Activated CD8-positive, alpha-beta memory T cell treated with anti-CD3 and anti-CD28 coated beads, Interleukin-2, amount 50 U/mL, for 4 hours (primary cell): ENCODE data around the gene TCF12.
"Not testable (repeated sequence)": the region's sequence is repeated elsewhere in the genome, so short reads cannot be mapped to it uniquely, and the experiment has no call there.

ENCODE experiments used
- DNase-seq: peaks from one replicate; pipeline ENCODE4 v3.0.0-alpha.2; 2020

TCF12 gene

DNA sequence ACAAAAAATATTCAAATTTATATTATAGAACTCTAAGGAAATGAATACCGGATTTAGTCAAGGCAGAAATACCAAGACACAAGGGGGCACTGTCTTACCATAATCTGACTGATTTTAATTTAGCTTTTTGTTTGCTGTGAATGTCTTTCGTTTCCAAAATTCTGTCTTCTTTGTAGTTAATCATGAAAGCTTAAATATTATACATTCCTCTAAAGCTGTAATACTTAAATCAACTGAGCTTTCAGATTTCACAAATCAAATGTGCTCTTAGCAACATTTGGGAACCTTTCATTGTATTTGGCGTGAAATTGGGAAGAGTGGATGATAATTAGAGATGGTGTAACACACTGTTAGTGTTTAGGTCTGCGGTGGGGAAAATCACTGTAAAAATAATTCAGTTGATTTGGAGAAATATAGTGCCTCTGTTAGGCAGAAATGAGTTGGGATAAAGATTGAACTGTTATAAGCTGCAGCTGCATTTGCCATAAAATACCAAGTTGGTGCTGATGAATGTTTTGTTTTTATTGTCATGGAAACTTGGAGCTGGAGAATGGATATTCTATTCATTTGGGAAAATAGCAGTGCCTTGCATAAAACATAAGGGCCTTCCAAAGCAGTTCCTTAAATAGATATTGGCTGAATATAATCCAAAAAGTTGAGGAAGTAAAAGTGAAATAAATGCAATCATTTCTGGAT lies 228.2 kb downstream of the TCF12 start:
- DNase-seq, result no peak

DNA sequence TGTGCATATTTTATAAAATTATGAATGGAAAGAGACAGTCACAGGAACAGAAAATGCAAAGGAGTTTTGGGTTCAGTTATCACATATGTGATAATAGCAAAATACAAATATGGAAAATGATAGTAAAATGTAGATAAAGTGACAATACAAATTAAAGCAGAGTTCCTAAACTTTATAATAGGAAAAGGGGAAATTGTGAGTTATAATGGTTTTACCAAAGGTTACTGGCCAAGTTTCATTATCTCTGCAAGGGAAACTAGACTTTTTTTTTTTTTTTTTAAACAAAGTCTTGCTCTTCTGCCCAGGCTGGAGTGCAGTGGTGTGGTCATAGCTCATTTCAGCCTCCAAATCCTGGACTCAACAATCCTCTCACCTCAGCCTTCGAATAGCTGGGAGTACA lies 229.2 kb downstream of the TCF12 start:
- DNase-seq, result no peak

DNA sequence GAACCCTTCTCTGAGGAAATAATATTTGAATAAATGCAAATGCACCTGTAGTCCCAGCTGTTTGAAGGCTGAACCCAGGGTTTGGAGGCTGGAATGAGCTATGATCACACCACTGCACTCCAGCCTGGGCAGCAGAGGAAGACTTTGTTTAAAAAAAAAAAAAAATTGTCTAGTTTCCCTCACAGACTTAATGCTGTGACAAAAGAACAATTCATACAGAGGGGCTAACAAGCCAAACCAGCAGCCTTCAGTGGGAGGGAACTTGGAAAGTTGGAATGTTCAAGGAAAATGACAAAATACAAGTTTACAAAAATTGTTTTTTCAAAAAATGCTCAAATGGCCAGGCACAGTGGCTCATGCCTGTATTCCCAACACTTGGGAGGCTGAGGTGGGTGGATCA lies 229.8 kb downstream of the TCF12 start:
- DNase-seq, result no peak

DNA sequence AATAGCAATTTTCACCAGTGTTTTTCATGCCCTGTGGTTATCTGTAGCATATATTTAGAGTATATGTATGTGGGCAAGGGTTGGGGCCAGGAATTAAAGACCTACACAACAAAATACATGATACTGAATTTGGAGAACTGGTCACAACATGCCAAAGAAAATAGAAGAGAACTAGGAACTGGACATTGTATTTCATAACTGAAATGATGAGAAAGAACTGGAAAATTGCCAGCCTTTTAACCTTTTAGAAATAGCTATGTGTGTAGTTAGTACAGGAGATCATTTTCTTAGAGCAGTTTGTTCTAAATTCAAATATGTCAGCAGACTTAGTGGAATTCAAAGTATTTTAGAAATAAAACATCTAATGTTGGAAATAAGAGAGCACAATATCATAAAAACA lies 230.8 kb downstream of the TCF12 start:
- DNase-seq, result no peak

DNA sequence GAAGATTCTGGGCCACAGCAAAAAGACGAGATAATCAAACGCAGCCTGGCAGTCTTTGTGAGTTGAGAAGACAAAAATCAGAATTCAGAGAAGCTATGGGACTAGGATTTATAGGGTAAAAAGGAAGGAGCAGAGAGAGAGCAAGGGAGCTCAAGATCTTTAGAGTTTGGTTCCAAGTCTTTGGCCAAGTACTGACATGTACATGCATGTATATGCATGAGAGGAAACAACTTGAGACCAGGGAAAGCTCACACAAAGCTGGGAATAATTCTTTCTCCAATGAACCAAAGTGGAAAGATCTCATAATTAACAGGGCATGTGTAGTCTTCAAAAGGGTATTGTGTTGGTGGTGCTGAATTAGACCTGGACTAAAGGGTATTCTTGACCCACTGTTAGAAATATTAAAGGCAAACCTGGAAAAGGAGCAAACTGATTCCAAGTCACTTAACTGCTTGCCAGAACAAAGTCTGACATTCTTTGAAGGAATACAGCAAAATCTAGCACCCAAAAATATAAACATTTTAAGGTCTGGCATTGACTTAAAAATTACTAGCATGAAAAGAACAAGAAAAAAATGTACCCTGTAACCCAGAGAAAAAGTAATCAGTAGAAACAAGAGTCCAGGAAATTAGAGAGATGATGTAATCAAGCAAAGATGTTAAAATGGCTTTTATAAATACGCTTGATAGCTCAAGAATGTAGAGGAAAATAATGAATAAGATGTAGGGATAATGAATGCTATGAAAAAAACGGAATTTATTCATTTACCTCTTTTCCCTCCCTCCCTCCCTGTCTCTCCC lies 231.8 kb downstream of the TCF12 start:
- no peak for DNase-seq

DNA sequence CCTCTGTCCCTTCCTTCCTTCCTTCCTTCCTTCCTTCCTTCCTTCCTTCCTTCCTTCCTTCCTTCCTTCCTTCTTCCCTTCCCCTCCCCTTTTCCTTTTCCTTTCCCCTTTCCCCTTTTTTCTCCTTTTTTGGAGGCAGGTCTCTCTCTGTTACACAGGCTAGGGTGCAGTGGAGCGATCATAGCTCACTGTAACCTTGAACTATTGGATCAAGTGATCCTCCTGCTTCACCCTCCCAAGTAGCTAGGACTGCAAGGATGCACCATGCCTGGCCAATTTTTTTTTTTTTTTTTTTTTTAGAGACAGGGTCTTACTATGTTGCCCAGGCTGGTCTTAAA lies 232.4 kb downstream of the TCF12 start:
- not testable (repeated sequence) for DNase-seq

DNA sequence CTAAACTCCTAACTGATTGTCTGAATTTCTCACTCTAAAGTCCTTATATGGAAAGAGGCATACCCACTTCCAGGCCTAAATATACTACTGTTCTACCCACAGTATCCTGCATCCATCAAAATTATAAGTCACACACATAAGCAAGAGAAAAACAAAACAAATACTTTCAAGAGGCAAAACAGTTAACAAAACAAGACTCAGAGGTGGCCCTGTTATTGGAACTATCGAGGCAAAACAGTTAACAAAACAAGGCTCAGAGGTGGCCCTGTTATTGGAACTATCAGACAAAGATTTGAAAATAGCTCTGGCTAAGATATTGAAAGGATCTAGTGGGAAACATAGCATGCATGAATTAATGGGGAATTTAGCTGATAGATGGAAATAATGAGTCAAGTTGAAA lies 233.7 kb downstream of the TCF12 start:
- DNase-seq, result no peak

DNA sequence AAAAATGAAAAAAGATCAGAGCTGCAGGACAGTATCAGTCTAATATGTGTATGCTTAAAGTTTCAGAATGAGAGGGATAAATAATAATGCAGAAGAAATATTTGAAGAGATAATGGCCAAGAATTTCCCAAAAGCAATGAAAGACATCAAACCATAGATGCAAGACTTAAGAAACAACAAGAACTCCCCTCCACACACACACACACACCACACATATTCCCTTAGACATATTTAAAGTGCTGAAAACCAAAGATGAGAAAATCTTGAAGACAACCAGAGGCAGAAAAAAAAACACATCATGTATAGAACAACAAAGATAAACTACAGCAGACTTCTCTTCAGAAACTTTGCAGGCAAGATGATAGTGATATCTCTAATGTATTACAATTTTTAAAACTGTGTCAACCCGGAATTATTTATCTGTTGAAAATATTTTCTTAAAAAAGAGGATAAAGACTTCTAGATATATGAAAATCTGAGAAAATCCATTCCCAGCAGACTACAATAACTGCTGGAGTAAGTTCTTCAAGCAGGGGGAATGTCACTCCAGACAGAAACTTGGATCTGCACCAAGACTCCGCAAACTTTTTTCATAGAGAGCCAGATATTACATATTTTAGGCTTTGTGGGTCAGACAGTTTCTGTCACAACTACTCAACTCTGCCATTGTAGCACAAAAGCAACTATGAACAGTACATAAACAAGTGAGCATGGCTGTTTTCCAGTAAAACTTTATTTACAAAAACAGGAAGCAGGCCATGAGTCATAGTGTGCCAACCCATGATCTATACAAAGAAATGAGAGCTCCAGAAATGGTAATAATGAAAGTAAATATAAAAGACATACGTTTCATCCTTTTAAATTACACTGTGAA lies 234.5 kb downstream of the TCF12 start:
- no peak for DNase-seq

DNA sequence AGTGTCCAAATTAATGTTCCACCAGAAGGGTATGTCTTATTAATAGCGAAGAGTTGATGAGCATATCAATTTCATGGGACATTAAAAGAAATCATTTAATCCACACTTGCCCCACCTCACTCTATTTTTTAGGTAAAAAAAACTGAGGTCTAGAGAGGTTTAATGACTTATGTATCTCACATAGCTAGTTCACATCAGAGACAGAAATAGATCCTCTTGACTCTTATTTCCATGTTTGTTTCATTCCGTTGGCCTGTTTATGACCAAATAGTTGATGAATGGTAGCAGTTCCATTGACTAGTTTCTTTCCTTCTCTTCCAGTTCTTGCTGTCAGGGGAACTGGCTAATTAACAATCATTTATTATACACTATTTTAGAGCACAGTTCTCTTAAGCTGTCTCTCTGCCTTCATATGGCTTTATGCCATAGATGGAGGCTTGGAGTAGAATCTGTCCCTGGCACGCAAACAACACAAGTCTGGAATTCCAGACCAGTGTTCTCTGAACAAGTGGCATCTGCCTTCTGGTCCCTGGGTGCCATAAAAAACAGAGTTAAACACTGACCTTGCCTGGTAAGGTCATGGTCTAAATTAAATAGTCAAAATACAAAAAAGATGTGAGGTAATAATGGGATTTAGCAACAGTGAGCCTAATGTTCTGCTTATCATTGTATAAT lies 237.9 kb downstream of the TCF12 start:
- DNase-seq, result no peak

DNA sequence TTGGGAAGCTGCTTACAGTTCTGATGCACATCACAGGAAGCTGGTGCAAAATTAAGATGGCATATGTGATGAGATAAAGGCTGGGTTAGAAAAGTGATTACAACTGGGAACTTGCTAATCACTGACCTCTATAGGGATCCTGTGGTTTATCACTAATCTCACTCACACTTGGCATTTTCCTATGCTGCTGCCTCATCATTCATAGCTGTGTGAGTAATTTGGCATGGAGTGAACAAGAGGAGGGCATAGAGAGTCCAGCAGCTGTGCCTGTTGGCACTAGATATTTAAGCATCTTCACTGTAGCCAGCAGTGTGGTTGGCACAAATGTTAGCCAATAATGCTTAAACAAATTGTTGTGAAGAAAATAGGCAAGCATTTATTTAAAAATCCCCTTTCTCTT lies 240.1 kb downstream of the TCF12 start:
- DNase-seq, result no peak

DNA sequence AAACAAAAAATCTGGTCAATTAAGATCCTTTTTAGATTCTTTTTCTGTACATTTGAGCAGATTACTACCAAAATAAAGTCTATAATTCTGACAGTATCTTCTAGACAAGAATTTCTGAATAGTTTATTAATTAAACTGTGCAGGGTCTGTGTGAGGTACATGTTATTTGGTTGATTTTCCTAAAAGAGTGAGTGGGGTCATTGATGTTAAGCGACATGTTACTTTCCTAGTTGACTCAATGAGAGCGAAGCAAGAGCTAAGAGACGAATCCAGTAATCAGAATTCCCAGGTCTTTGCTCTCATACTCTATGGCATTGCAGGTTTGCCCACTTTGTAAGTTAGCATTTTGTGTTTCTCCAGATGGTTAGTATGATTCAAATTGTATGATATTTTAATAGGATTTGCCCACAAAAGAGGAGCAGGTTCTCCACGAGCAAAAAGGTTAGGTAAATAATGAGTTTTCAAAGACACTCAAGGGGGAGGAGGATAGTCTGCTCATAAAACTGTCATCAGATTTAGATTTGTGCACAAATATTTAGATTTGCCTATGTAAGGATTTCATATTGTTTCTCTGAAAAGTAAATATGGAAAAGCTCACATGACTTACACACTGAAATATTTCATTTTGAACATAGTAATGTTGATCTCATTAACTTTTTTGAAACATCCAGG lies 240.7 kb downstream of the TCF12 start:
- DNase-seq, result no peak

DNA sequence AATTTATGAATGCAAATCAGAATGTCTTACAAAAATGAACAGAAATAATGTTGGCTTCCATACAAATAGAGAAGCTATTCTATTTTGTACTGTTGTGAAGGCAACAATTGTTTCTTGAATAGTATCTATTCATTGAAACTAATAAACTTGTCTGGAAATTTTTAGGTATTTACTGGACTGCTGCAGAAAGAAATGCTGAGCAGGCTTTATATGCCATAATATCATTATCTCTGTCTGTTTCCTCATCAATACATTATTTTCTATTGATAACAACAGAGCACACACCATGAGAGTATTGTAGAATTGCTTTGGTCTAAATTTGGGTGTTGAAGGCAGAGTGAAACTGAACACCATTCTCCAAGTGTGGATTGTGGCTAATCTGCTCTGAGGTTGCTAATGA lies 241.3 kb downstream of the TCF12 start:
- no peak for DNase-seq

DNA sequence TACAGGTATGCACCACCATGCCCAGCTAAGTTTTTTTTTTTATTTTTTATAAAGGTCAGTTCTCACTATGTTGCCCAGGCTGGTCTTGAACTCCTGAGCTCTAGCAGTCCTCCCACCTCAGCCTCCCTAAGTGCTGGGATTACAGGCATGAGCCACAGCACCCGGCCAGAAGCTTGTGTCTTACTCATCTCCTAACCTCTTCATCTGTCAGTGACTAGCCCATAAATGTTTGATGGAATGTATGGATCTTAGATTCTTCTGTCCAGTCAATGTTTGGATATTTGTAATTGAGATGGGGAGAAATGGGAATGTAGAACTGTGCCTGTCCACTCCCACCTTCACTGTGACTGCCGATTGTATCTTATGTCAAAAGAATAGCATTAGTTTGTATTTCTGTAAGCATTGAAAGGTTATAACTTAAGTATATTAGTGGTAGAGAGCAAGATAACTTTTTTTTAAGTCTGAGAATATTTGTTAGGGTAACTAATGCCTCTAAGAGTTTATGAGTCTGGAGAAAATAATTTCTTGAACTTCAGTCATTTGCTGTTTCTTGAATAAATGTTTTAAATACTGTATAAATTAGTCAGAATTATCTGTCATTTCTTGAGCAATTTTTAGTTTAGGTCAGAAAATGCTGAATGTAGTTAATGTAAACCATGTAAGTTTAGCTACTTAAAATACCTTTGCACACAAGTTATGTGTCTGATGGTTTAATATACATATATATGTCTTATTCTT lies 242.5 kb downstream of the TCF12 start:
- no peak for DNase-seq

DNA sequence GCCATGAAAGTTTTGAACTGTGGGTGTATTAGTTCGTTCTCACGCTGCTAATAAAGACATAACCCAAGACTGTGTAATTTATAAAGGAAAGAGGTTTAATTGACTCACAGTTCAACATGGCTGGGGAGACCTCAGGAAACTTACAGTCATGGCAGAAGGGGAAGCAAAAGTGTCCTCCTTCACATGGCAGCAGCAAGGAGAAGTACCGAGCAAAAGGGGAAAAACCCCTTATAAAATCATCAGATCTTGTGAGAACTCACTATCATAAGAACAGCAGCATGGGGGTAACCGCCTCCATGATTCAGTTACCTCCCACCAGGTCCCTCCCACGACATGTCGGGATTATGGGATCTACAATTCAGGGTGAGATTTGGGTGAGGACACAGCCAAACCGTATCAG lies 245.8 kb downstream of the TCF12 start:
- DNase-seq, result not testable (repeated sequence)

DNA sequence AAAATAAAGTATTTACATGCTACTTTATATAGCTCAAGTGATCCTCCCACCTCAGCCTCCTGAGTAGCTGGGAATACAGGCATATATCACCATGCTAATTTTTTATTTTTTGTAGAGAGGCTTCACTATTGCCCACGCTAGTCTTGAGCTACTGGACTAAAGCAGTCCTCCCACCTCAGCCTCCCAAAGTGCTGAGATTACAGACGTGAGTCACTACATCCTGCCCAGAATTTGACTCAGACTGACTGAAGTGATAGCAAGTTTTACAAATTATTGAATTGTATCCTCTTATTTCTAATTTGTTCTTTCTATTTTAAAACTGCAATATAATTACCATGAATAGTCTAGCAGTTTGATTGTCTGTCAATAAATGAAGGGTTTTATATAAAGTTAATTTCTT lies 247.5 kb downstream of the TCF12 start:
- no peak for DNase-seq

DNA sequence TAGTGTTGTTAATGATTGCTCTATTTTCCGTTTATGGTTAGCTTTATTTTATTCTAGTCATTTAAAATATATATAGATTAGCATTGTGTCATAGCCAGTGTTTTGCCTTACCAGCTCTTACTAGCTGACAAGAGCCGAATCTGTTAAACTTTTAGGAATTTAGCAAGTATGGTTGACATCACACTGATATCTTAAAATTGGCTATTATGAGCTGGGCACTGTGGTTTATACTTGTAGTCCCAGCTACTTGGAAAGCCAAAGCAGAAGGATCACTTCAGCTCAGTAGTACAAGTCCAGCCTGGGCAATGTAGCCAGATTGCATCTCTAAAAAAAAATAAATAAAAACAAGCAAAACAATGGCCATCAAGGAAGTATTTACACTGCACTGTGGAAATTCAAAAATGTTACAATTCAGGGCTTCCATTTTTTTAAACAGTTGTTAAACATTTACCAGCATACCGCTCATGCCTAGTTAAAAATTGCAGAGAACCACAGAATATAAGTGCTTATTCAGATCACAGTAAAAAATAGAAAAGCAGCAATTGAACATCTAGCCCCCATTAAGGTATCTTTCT lies 249.5 kb downstream of the TCF12 start:
- no peak for DNase-seq

DNA sequence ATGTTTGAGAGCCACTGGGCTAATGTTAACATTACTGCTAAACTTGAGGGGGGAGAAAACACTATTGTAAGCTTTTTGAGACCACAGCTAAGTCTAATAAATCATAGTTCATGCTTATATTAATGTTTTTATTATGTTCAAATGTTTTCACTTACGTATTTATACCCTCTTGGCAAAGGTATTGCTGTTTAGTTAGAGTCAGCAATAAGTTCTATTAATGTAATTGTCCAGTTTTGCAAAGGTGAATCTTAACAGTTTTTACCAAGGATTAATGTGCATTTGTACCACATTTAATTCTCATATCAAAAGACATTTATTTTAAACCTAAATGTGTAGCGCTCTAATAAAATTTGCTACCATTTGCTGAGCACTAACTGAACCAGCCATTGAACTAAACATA lies 251.2 kb downstream of the TCF12 start:
- DNase-seq, result no peak

DNA sequence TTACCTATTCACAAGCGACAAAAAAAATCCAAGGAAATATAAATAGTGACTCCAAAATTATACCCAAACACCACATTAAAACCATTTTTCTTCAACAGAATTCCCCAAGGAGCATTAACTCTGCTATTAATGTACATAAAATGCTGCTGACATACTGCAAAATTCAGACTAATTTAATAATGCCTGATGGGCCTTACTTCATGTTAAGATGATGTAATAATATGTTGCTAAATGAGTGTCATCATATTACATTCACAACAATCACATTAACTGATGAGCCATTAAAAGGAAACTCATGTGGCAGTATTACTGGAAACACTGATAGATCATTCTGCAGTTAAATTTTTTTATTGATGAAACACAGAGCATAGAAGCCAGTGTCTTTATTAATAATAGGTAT lies 253.0 kb downstream of the TCF12 start:
- no peak for DNase-seq

DNA sequence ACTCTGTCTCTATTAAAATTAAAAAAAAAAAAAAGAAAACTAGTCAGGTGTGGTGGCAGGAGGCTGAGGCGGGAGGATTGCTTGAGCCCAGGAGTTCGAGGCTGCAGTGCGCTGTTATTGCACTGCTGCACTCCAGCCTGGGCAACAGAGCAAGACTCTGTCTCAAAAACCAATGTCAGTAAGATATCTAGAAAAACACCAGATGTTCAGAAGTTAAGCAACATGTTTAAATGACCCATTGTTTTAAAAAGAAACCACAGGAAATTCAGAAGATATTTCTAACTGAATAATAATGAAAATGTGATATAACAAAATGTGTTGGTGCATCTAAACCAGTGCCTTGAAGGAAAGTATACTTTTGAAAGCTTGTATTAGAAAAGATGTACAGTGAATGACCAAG lies 254.5 kb downstream of the TCF12 start:
- no peak for DNase-seq

DNA sequence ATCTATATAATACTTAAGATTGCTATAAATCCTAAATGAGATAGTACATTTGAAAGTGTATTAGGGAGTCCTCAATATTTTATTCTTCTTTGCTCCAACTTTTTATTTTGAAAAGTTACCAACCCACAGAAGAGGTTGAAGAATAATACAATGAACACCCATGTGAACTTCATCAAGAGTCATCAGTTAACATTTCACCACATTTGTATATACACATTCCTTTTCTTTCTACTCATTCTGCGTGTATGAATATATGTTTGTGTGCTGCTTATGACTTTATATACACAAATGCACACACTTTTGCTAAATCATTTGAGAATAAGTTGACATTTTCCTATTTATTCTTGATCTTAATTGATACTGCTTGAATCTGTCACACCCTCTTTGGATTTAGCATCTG lies 264.6 kb downstream of the TCF12 start:
- no peak for DNase-seq

DNA sequence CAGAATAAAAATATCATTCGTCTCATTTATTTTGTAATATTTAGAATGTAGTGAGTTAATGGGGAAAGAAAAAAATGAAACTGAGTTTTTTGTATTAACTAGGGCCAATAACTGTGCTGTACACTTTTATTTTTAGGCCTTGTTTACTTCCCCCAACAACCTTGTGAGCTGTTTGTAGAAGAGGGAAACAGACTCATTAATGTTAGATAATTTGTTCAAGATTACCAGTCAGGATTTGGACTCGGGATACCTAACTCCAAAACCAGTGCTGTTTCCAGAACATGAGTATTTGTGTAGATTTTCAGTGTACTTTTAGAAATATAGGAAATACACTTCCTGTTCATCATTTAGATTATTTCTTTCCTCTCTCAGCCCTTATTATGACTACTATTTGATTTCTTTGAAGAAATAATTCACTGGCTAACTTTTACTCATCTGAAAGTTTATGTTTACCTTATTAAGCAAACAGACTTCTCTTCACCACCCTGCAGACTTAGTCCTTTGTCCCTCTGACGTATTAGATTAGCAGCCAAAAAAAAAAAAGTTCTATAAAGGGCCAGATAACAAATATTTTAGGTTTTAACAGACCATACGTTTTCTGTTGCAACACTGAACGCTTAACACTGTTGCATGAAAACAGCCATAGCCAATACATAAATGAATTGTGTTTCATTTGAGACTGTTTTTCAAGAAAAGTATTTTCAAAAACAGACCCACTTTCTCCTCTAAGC lies 265.3 kb downstream of the TCF12 start:
- DNase-seq, result no peak
